GM12878 (cell line): Measurements from ENCODE around the gene SEMA6C. TPM values are rescaled to one million over a fixed set of nuclear protein-coding genes. Genes with fewer than 3 reads are reported as not detected.

Experiments used
- polyA plus RNA-seq, 11 experiments: library from polyadenylated mRNA; depleted of rRNA in 4 of 11; unstranded in 6 of 11; stranded (reverse) in 5 of 11; fragments of >200 nt; fragmentation: Nextera tagmentation in 4 of 11; fragmentation: Illumina TruSeq in 1 of 11; extraction: Ambion mirVana in 4 of 11; extraction: Trizol in 1 of 11; gene quantifications; 1 replicate in 1 of 11; 2 replicates in 10 of 11; pipeline versions ENCODE4 v1.2.1 to v1.2.3, GENCODE V29; 2011 to 2016; ENCODE audit warnings: inconsistent platforms in 2 of 11, missing spikeins in 2 of 11, low read depth in 1 of 11
- total RNA-seq, 4 experiments: library from RNA; depleted of rRNA in 3 of 4; stranded (reverse); fragments of >200 nt in 3 of 4; fragmentation: Illumina TruSeq in 1 of 4; extraction: Trizol in 1 of 4; gene quantifications; 2 replicates each; pipeline versions ENCODE4 v1.2.1 to v1.2.3, GENCODE V29; 2013 to 2021

Gene SEMA6C
- total and polyA plus RNA-seq, 10 of the 15 experiments (the other 5 are each of a cell fraction or from before 2014, with no cell fraction given), result 0.13 to 2.2 (median 0.29) TPM; not detected in 1

Other genes with a start within 250 kb of the SEMA6C start
Only the 7 nearest of the 21 such genes appear.
- gene GABPB2, start 75.9 kb downstream of the SEMA6C start, total RNA-seq (2014; rRNA removed), result 6.1 and 7.6 TPM in 2 replicates
- 9.7 and 10.5 TPM in 2 replicates for gene GABPB2, start 75.9 kb downstream of the SEMA6C start, total RNA-seq (2014; rRNA removed; fragmentation: Illumina TruSeq; extraction: Trizol)
- gene GABPB2, start 75.9 kb downstream of the SEMA6C start, total RNA-seq (2021), result 8.8 and 9.4 TPM in 2 replicates
- 7.5 and 7.9 TPM in 2 replicates for gene GABPB2, start 75.9 kb downstream of the SEMA6C start, polyA plus RNA-seq (2011; rRNA removed)
- gene GABPB2, start 75.9 kb downstream of the SEMA6C start, polyA plus RNA-seq (2014; fragmentation: Illumina TruSeq; extraction: Trizol), result 6.8 and 10.3 TPM in 2 replicates
- gene GABPB2, start 75.9 kb downstream of the SEMA6C start, polyA plus RNA-seq (2014; fragmentation: Nextera tagmentation; extraction: Ambion mirVana), result 1 to 10 TPM; 2.3 to 2.6 TPM
- 7.1 and 7.3 TPM in 2 replicates for gene GABPB2, start 75.9 kb downstream of the SEMA6C start, polyA plus RNA-seq (2014; rRNA removed)
- 1 to 10 TPM; 4.9 to 6.6 TPM for gene GABPB2, start 75.9 kb downstream of the SEMA6C start, polyA plus RNA-seq (2016; fragmentation: Nextera tagmentation; extraction: Ambion mirVana)
- gene TNFAIP8L2, start 10.0 kb upstream of the SEMA6C start, total RNA-seq (2014; rRNA removed), result 13.6 and 14.4 TPM in 2 replicates
- 9.0 and 10.0 TPM in 2 replicates for gene TNFAIP8L2, start 10.0 kb upstream of the SEMA6C start, total RNA-seq (2014; rRNA removed; fragmentation: Illumina TruSeq; extraction: Trizol)
- gene TNFAIP8L2, start 10.0 kb upstream of the SEMA6C start, total RNA-seq (2021), result 5.4 and 6.2 TPM in 2 replicates
- gene TNFAIP8L2, start 10.0 kb upstream of the SEMA6C start, polyA plus RNA-seq (2011; rRNA removed), result 12.9 and 16.7 TPM in 2 replicates
- gene TNFAIP8L2, start 10.0 kb upstream of the SEMA6C start, polyA plus RNA-seq (2014; fragmentation: Illumina TruSeq; extraction: Trizol), result 7.4 and 7.7 TPM in 2 replicates
- 10 to 100 TPM; 23.9 to 26.3 TPM for gene TNFAIP8L2, start 10.0 kb upstream of the SEMA6C start, polyA plus RNA-seq (2014; fragmentation: Nextera tagmentation; extraction: Ambion mirVana)
- 12.1 and 14.8 TPM in 2 replicates for gene TNFAIP8L2, start 10.0 kb upstream of the SEMA6C start, polyA plus RNA-seq (2014; rRNA removed)
- 10 to 100 TPM; 12.0 to 15.7 TPM for gene TNFAIP8L2, start 10.0 kb upstream of the SEMA6C start, polyA plus RNA-seq (2016; fragmentation: Nextera tagmentation; extraction: Ambion mirVana)
- gene LYSMD1, start 19.3 kb upstream of the SEMA6C start, total RNA-seq (2014; rRNA removed), result 10.4 and 12.8 TPM in 2 replicates
- 8.2 and 9.6 TPM in 2 replicates for gene LYSMD1, start 19.3 kb upstream of the SEMA6C start, total RNA-seq (2014; rRNA removed; fragmentation: Illumina TruSeq; extraction: Trizol)
- 7.8 and 8.0 TPM in 2 replicates for gene LYSMD1, start 19.3 kb upstream of the SEMA6C start, total RNA-seq (2021)
- 5.1 and 6.1 TPM in 2 replicates for gene LYSMD1, start 19.3 kb upstream of the SEMA6C start, polyA plus RNA-seq (2011; rRNA removed)
- gene LYSMD1, start 19.3 kb upstream of the SEMA6C start, polyA plus RNA-seq (2014; fragmentation: Illumina TruSeq; extraction: Trizol), result 9.2 and 10.1 TPM in 2 replicates
- 1 to 10 TPM in 1 of 2 experiments, under 1 TPM in 1; 0.80 to 1.9 TPM for gene LYSMD1, start 19.3 kb upstream of the SEMA6C start, polyA plus RNA-seq (2014; fragmentation: Nextera tagmentation; extraction: Ambion mirVana)
- gene LYSMD1, start 19.3 kb upstream of the SEMA6C start, polyA plus RNA-seq (2014; rRNA removed), result 7.5 and 9.2 TPM in 2 replicates
- 1 to 10 TPM; 1.9 to 3.5 TPM for gene LYSMD1, start 19.3 kb upstream of the SEMA6C start, polyA plus RNA-seq (2016; fragmentation: Nextera tagmentation; extraction: Ambion mirVana)
- 70.8 and 80.8 TPM in 2 replicates for gene SCNM1, start 19.5 kb upstream of the SEMA6C start, total RNA-seq (2014; rRNA removed)
- 55.3 and 66.5 TPM in 2 replicates for gene SCNM1, start 19.5 kb upstream of the SEMA6C start, total RNA-seq (2014; rRNA removed; fragmentation: Illumina TruSeq; extraction: Trizol)
- gene SCNM1, start 19.5 kb upstream of the SEMA6C start, total RNA-seq (2021), result 47.6 and 51.0 TPM in 2 replicates
- 19.7 and 25.8 TPM in 2 replicates for gene SCNM1, start 19.5 kb upstream of the SEMA6C start, polyA plus RNA-seq (2011; rRNA removed)
- 55.5 and 89.7 TPM in 2 replicates for gene SCNM1, start 19.5 kb upstream of the SEMA6C start, polyA plus RNA-seq (2014; fragmentation: Illumina TruSeq; extraction: Trizol)
- gene SCNM1, start 19.5 kb upstream of the SEMA6C start, polyA plus RNA-seq (2014; fragmentation: Nextera tagmentation; extraction: Ambion mirVana), result 100 to 1,000 TPM; 191 to 207 TPM
- gene SCNM1, start 19.5 kb upstream of the SEMA6C start, polyA plus RNA-seq (2014; rRNA removed), result 43.0 and 45.1 TPM in 2 replicates
- gene SCNM1, start 19.5 kb upstream of the SEMA6C start, polyA plus RNA-seq (2016; fragmentation: Nextera tagmentation; extraction: Ambion mirVana), result 10 to 100 TPM; 83.0 to 87.4 TPM
- gene TMOD4, start 29.4 kb upstream of the SEMA6C start, total RNA-seq (2014; rRNA removed), result 0.38 and 0.56 TPM in 2 replicates
- gene TMOD4, start 29.4 kb upstream of the SEMA6C start, total RNA-seq (2014; rRNA removed; fragmentation: Illumina TruSeq; extraction: Trizol), result not detected in 2 replicates
- 1.2 TPM in 1 of 2 replicates, not detected in the other for gene TMOD4, start 29.4 kb upstream of the SEMA6C start, total RNA-seq (2021)
- gene TMOD4, start 29.4 kb upstream of the SEMA6C start, polyA plus RNA-seq (2011; rRNA removed), result 0.98 and 1.4 TPM in 2 replicates
- 0.38 and 1.1 TPM in 2 replicates for gene TMOD4, start 29.4 kb upstream of the SEMA6C start, polyA plus RNA-seq (2014; fragmentation: Illumina TruSeq; extraction: Trizol)
- gene TMOD4, start 29.4 kb upstream of the SEMA6C start, polyA plus RNA-seq (2014; fragmentation: Nextera tagmentation; extraction: Ambion mirVana), result under 1 TPM; 0.45 to 0.51 TPM
- 0.41 and 0.43 TPM in 2 replicates for gene TMOD4, start 29.4 kb upstream of the SEMA6C start, polyA plus RNA-seq (2014; rRNA removed)
- under 1 TPM; 0.30 to 0.50 TPM for gene TMOD4, start 29.4 kb upstream of the SEMA6C start, polyA plus RNA-seq (2016; fragmentation: Nextera tagmentation; extraction: Ambion mirVana)
- 52.5 and 53.7 TPM in 2 replicates for gene VPS72, start 43.6 kb upstream of the SEMA6C start, total RNA-seq (2014; rRNA removed)
- 40.6 and 47.5 TPM in 2 replicates for gene VPS72, start 43.6 kb upstream of the SEMA6C start, total RNA-seq (2014; rRNA removed; fragmentation: Illumina TruSeq; extraction: Trizol)
- 56.5 and 58.4 TPM in 2 replicates for gene VPS72, start 43.6 kb upstream of the SEMA6C start, total RNA-seq (2021)
- gene VPS72, start 43.6 kb upstream of the SEMA6C start, polyA plus RNA-seq (2011; rRNA removed), result 73.7 and 96.0 TPM in 2 replicates
- 77.8 and 85.4 TPM in 2 replicates for gene VPS72, start 43.6 kb upstream of the SEMA6C start, polyA plus RNA-seq (2014; fragmentation: Illumina TruSeq; extraction: Trizol)
- gene VPS72, start 43.6 kb upstream of the SEMA6C start, polyA plus RNA-seq (2014; fragmentation: Nextera tagmentation; extraction: Ambion mirVana), result 1 to 10 TPM; 6.7 to 9.0 TPM
- gene VPS72, start 43.6 kb upstream of the SEMA6C start, polyA plus RNA-seq (2014; rRNA removed), result 56.0 and 57.7 TPM in 2 replicates
- gene VPS72, start 43.6 kb upstream of the SEMA6C start, polyA plus RNA-seq (2016; fragmentation: Nextera tagmentation; extraction: Ambion mirVana), result 10 to 100 TPM; 63.7 to 67.5 TPM
- gene PIP5K1A, start 51.9 kb upstream of the SEMA6C start, total RNA-seq (2014; rRNA removed), result 66.3 and 68.7 TPM in 2 replicates
- gene PIP5K1A, start 51.9 kb upstream of the SEMA6C start, total RNA-seq (2014; rRNA removed; fragmentation: Illumina TruSeq; extraction: Trizol), result 50.2 and 55.8 TPM in 2 replicates
- gene PIP5K1A, start 51.9 kb upstream of the SEMA6C start, total RNA-seq (2021), result 58.1 and 58.4 TPM in 2 replicates
- gene PIP5K1A, start 51.9 kb upstream of the SEMA6C start, polyA plus RNA-seq (2011; rRNA removed), result 81.0 and 114 TPM in 2 replicates
- 75.0 and 96.5 TPM in 2 replicates for gene PIP5K1A, start 51.9 kb upstream of the SEMA6C start, polyA plus RNA-seq (2014; fragmentation: Illumina TruSeq; extraction: Trizol)
- gene PIP5K1A, start 51.9 kb upstream of the SEMA6C start, polyA plus RNA-seq (2014; fragmentation: Nextera tagmentation; extraction: Ambion mirVana), result 1 to 10 TPM; 4.5 to 5.8 TPM
- gene PIP5K1A, start 51.9 kb upstream of the SEMA6C start, polyA plus RNA-seq (2014; rRNA removed), result 50.7 and 52.7 TPM in 2 replicates
- 10 to 100 TPM; 25.7 to 26.4 TPM for gene PIP5K1A, start 51.9 kb upstream of the SEMA6C start, polyA plus RNA-seq (2016; fragmentation: Nextera tagmentation; extraction: Ambion mirVana)